PC-9 (cell line): ENCODE results near the gene GRIN3A.

Experiments used
- CTCF ChIP-seq: fragments of 200-600 bp; sonication (generic); conservative IDR thresholded peaks from 2 replicates; pipeline ENCODE4 v1.6.1; 2017; ENCODE audit warnings: mixed run types, antibody characterized with exemption, mild to moderate bottlenecking, moderate library complexity
- EZH2 ChIP-seq: fragments of 200-600 bp; sonication (generic); IDR thresholded peaks from 2 replicates; pipeline ENCODE4 v1.8.0; 2017; ENCODE audit warnings: antibody characterized with exemption, low read depth

- TF ChIP-seq CTCF (no peak), EZH2 (no peak)
Measured at GRCh38 chr9:101586651-101587050, 151.8 kb downstream of the GRIN3A start.
